ENCODE data around the gene CSRP1. TPM values are rescaled to one million over a fixed set of nuclear protein-coding genes. Genes with fewer than 3 reads are reported as not detected.

Gene CSRP1
- total and polyA plus RNA-seq, 2 of the 13 experiments (the other 11 are each of a cell fraction or from before 2014, with no cell fraction given) = 17.7 to 68.9 TPM

GRCh38 chr1:201511941-201512539 is 5.1 kb upstream of the CSRP1 start (continued):
- TF ChIP-seq ZNF362 (CRISPR knock-in tag; IDR thresholded peaks at IDR 0.05; ENCODE audit: borderline replicate concordance) (peak; percentile 32; the same call in 1 of the 2 replicates), DBP (CRISPR knock-in tag; IDR thresholded peaks at IDR 0.05; ENCODE audit: not compliant biosample characterization) (no peak), HOXA7 (CRISPR knock-in tag; IDR thresholded peaks at IDR 0.05) (no peak), ZNF329 (CRISPR knock-in tag; IDR thresholded peaks at IDR 0.05; ENCODE audit: low read depth) (no peak), THAP11 (CRISPR knock-in tag; IDR thresholded peaks at IDR 0.05) (no peak), ZSCAN31 (CRISPR knock-in tag; IDR thresholded peaks at IDR 0.05; ENCODE audit: low read depth) (no peak), RFXAP (CRISPR knock-in tag; IDR thresholded peaks at IDR 0.05; ENCODE audit: borderline replicate concordance) (no peak), KDM5A (IDR thresholded peaks at IDR 0.05; ENCODE audit: borderline replicate concordance, low read length) (no peak), GATA4 (IDR thresholded peaks at IDR 0.05; ENCODE audit: borderline replicate concordance, low read depth) (no peak), ATM (IDR thresholded peaks at IDR 0.05; ENCODE audit: borderline replicate concordance) (no peak), ZNF841 (CRISPR knock-in tag; IDR thresholded peaks at IDR 0.05; ENCODE audit: borderline replicate concordance) (no peak), ZNF546 (CRISPR knock-in tag; conservative IDR thresholded peaks at IDR 0.05) (no peak), CHD4 (IDR thresholded peaks at IDR 0.05; ENCODE audit: borderline replicate concordance, low read length) (no peak), NR2F1 (CRISPR knock-in tag; IDR thresholded peaks at IDR 0.05) (no peak), ZNF687 (CRISPR knock-in tag; IDR thresholded peaks at IDR 0.05) (peak; percentile 55), IKZF1 (IDR thresholded peaks at IDR 0.05) (no peak), PRDM4 (CRISPR knock-in tag; IDR thresholded peaks at IDR 0.05; ENCODE audit: borderline replicate concordance) (no peak)
